WTC11 (cell line): ENCODE measurements around the gene RPRD1B. TPM values are rescaled to one million over a fixed set of nuclear protein-coding genes. Genes with fewer than 3 reads are reported as not detected.

ENCODE experiments used
- ATAC-seq: fragments of 200-7000 bp; cut with Tn5 transposase; 2 replicates; pipeline ENCODE4 v1.10.0; 2021; ENCODE audit warnings: mild to moderate bottlenecking, moderate library complexity
- CTCF ChIA-PET: fragments of 300-600 bp; sonication (Branson Sonifier 250); formaldehyde crosslinking; loops from one replicate; lab custom pipeline; 2021; ENCODE audit warnings: antibody characterized with exemption; lab: Charles Lee
- POLR2A ChIA-PET: fragments of 350-600 bp; sonication (Branson Sonifier 250); formaldehyde crosslinking; loops from one replicate; lab custom pipeline; 2021; ENCODE audit warnings: antibody characterized with exemption; lab: Charles Lee
- DNase-seq: peaks from one replicate; pipeline ENCODE4 v3.0.0; 2021; ENCODE audit warnings: low spot score
- H3K27ac Mint-ChIP-seq: 2 replicates; pipeline ENCODE4 v1.8.0; 2021; ENCODE audit warnings: mixed read lengths
- H3K27me3 Mint-ChIP-seq: 2 replicates; pipeline ENCODE4 v1.8.0; 2021; ENCODE audit warnings: low read depth, mild to moderate bottlenecking, moderate library complexity, mixed read lengths
- H3K36me3 Mint-ChIP-seq: 2 replicates; pipeline ENCODE4 v1.8.0; 2021; ENCODE audit warnings: mixed read lengths
- H3K4me1 Mint-ChIP-seq: 2 replicates; pipeline ENCODE4 v1.8.0; 2022; ENCODE audit warnings: mixed read lengths
- H3K4me3 Mint-ChIP-seq: 2 replicates; pipeline ENCODE4 v1.8.0; 2021; ENCODE audit warnings: mild to moderate bottlenecking, moderate library complexity, mixed read lengths
- H3K9me3 Mint-ChIP-seq: 2 replicates; pipeline ENCODE4 v1.8.0; 2021; ENCODE audit warnings: mixed read lengths
- CREM ChIP-seq: sonication (generic); formaldehyde crosslinking; IDR thresholded peaks from 2 replicates; pipeline ENCODE4 v1.8.1; 2022; ENCODE audit warnings: mild to moderate bottlenecking, missing genetic modification reagents, moderate library complexity
- CTCF ChIP-seq: fragments of 200-600 bp; IDR thresholded peaks from 2 replicates; pipeline ENCODE4 v1.8.0; 2022; ENCODE audit warnings: antibody characterized with exemption
- E2F4 ChIP-seq: sonication (generic); formaldehyde crosslinking; IDR thresholded peaks from 2 replicates; pipeline ENCODE4 v1.8.1; 2022; ENCODE audit warnings: low read depth, mild to moderate bottlenecking, moderate library complexity, missing genetic modification reagents, borderline replicate concordance
- ELF4 ChIP-seq: sonication (generic); formaldehyde crosslinking; IDR thresholded peaks from 2 replicates; pipeline ENCODE4 v1.8.1; 2022; ENCODE audit warnings: low read depth, mild to moderate bottlenecking, moderate library complexity, missing genetic modification reagents
- ETV6 ChIP-seq: sonication (generic); formaldehyde crosslinking; IDR thresholded peaks from 2 replicates; pipeline ENCODE4 v1.8.1; 2022; ENCODE audit warnings: mild to moderate bottlenecking, missing genetic modification reagents
- FOXJ3 ChIP-seq: sonication (generic); formaldehyde crosslinking; IDR thresholded peaks from 2 replicates; pipeline ENCODE4 v1.9.0; 2021; ENCODE audit warnings: missing genetic modification reagents, mild to moderate bottlenecking, borderline replicate concordance
- FOXP4 ChIP-seq: sonication (generic); formaldehyde crosslinking; IDR thresholded peaks from 2 replicates; pipeline ENCODE4 v1.8.0; 2022; ENCODE audit warnings: mild to moderate bottlenecking, missing genetic modification reagents
- GABPB1 ChIP-seq: sonication (generic); formaldehyde crosslinking; IDR thresholded peaks from 2 replicates; pipeline ENCODE4 v1.8.1; 2023; ENCODE audit warnings: mild to moderate bottlenecking, missing genetic modification reagents
- GRHL2 ChIP-seq: fragments of 250-450 bp; sonication (Bioruptor Pico); IDR thresholded peaks from 2 replicates; pipeline ENCODE4 v1.8.0; 2022; ENCODE audit warnings: mild to moderate bottlenecking, moderate library complexity; ENCODE audit not compliant: insufficient replicate concordance, severe bottlenecking
- MLX ChIP-seq: sonication (generic); formaldehyde crosslinking; IDR thresholded peaks from 2 replicates; pipeline ENCODE4 v1.8.1; 2023; ENCODE audit warnings: mild to moderate bottlenecking, missing genetic modification reagents, moderate library complexity
- NFE2L1 ChIP-seq: sonication (generic); formaldehyde crosslinking; IDR thresholded peaks from 2 replicates; pipeline ENCODE4 v1.8.1; 2023; ENCODE audit warnings: missing genetic modification reagents
- NR3C1 ChIP-seq: sonication (generic); formaldehyde crosslinking; conservative IDR thresholded peaks from 2 replicates; pipeline ENCODE4 v1.8.1; 2023; ENCODE audit warnings: low read depth, mild to moderate bottlenecking, missing genetic modification reagents
- PRDM15 ChIP-seq: sonication (generic); formaldehyde crosslinking; IDR thresholded peaks from 2 replicates; pipeline ENCODE4 v1.8.0; 2022; ENCODE audit warnings: missing genetic modification reagents
- SMAD3 ChIP-seq: sonication (generic); formaldehyde crosslinking; IDR thresholded peaks from 2 replicates; pipeline ENCODE4 v1.8.0; 2022; ENCODE audit warnings: missing genetic modification reagents, mild to moderate bottlenecking, borderline replicate concordance
- TEAD1 ChIP-seq: sonication (generic); formaldehyde crosslinking; IDR thresholded peaks from 2 replicates; pipeline ENCODE4 v1.8.0; 2022; ENCODE audit warnings: mild to moderate bottlenecking, missing genetic modification reagents
- ZNF263 ChIP-seq: sonication (generic); formaldehyde crosslinking; IDR thresholded peaks from 2 replicates; pipeline ENCODE4 v1.8.1; 2022; ENCODE audit warnings: low read depth, mild to moderate bottlenecking, moderate library complexity, missing genetic modification reagents
- ZNF416 ChIP-seq: fragments of 250-450 bp; sonication (Bioruptor Pico); IDR thresholded peaks from 2 replicates; pipeline ENCODE4 v1.9.0; 2021; ENCODE audit warnings: mild to moderate bottlenecking, inconsistent platforms
- ZNF512 ChIP-seq: sonication (generic); formaldehyde crosslinking; IDR thresholded peaks from 2 replicates; pipeline ENCODE4 v1.8.1; 2022; ENCODE audit warnings: missing genetic modification reagents, borderline replicate concordance
- total RNA-seq: library from RNA; stranded (reverse); gene quantifications from 3 replicates; pipeline ENCODE4 v1.2.3, GENCODE V29; 2021

Gene RPRD1B
- total RNA-seq, 1 experiment from 2014 or later: 21.4 TPM

- no peak overlapping the region for H3K27ac Mint-ChIP-seq
- no peak overlapping the region for H3K4me3 Mint-ChIP-seq
- TF ChIP-seq GABPB1 (CRISPR knock-in tag) (no peak), ZNF263 (CRISPR knock-in tag) (no peak)
- DNase-seq (no peak), ATAC-seq (no peak)
- H3K9me3 Mint-ChIP-seq: no peaks in the 10 kb centered on the region
- peaks cover 41% of the 10 kb centered on the region for H3K36me3 Mint-ChIP-seq
- CTCF ChIA-PET: interaction anchor here (0.6 to 1.4 kb wide), 3 partner anchors 12 to 247 kb away, joined by 3 to 14 read pairs (median 3); no protein-coding TSS in a partner anchor
- POLR2A ChIA-PET: interaction anchor here (1.5 kb wide), 1 partner anchor 11 kb away, joined by 6 read pairs; the partner anchor contains the start of genes RPRD1B and TTI1
- H3K27me3 Mint-ChIP-seq: no peaks in the 10 kb centered on the region
- peaks cover 19% of the 10 kb centered on the region for H3K4me1 Mint-ChIP-seq
Observed at GRCh38 chr20:38044685-38045084, 11.1 kb downstream of the RPRD1B start.

GRCh38 chr20:38046572-38046971, 13.0 kb downstream of the RPRD1B start:
- no peak for TF ChIP-seq SMAD3 (CRISPR knock-in tag)
- TF ChIP-seq NR3C1 (CRISPR knock-in tag): no peak
- Mint-ChIP-seq H3K27me3 (no peaks in the 10 kb centered on the region), H3K4me1 (peaks cover 26% of the 10 kb centered on the region), H3K27ac (peak overlapping the region; percentile 75; the same call in 1 of the 2 replicates), H3K36me3 (peaks cover 36% of the 10 kb centered on the region), H3K9me3 (no peaks in the 10 kb centered on the region), H3K4me3 (no peak overlapping the region)
- ChIA-PET CTCF (interaction anchor here (0.5 to 1.8 kb wide), 5 partner anchors 11 to 482 kb away, joined by 3 to 14 read pairs (median 5); partner anchors contain the start of gene TTI1), POLR2A (no interaction called here)
- DNase-seq (peak; percentile 20), ATAC-seq (peak; percentile 86)

- TF ChIP-seq ZNF512 (CRISPR knock-in tag): no peak
- TF ChIP-seq CREM: no peak
- no peak for TF ChIP-seq FOXJ3 (CRISPR knock-in tag)
- TF ChIP-seq FOXP4 (CRISPR knock-in tag): no peak
- TF ChIP-seq ZNF416: no peak
- no peak for TF ChIP-seq MLX
- no peak for TF ChIP-seq GRHL2 (CRISPR knock-in tag)
- no peak for TF ChIP-seq ELF4 (CRISPR knock-in tag)
- TF ChIP-seq ETV6 (CRISPR knock-in tag): no peak
- no peak for TF ChIP-seq NFE2L1 (CRISPR knock-in tag)
- peaks cover 24% of the 10 kb centered on the region for H3K4me1 Mint-ChIP-seq
- no peak overlapping the region for H3K4me3 Mint-ChIP-seq
- H3K27me3 Mint-ChIP-seq: no peaks in the 10 kb centered on the region
- H3K27ac Mint-ChIP-seq: peak overlapping the region; percentile 3; the same call in 1 of the 2 replicates
- DNase-seq (no peak), ATAC-seq (no peak)
- no peaks in the 10 kb centered on the region for H3K9me3 Mint-ChIP-seq
- peaks cover 15% of the 10 kb centered on the region for H3K36me3 Mint-ChIP-seq
- ChIA-PET POLR2A (no interaction called here), CTCF (interaction anchor here (0.6 to 2.7 kb wide), 2 partner anchors 8 to 57 kb away, joined by 3 to 12 read pairs; no protein-coding TSS in a partner anchor)
Observed at GRCh38 chr20:38049800-38050199, 16.3 kb downstream of the RPRD1B start.

- H3K36me3 Mint-ChIP-seq: peaks cover 15% of the 10 kb centered on the region
- peaks cover 21% of the 10 kb centered on the region for H3K4me1 Mint-ChIP-seq
- no peaks in the 10 kb centered on the region for H3K9me3 Mint-ChIP-seq
- ChIA-PET POLR2A (no interaction called here), CTCF (interaction anchor here (1.3 kb wide), 1 partner anchor 58 kb away, joined by 4 read pairs; no protein-coding TSS in a partner anchor)
- H3K27ac Mint-ChIP-seq: no peak overlapping the region
- no peak for ATAC-seq
- no peak for DNase-seq
- no peak overlapping the region for H3K4me3 Mint-ChIP-seq
- H3K27me3 Mint-ChIP-seq: no peaks in the 10 kb centered on the region
- no peak for TF ChIP-seq PRDM15 (CRISPR knock-in tag)
- TF ChIP-seq CTCF: no peak
- no peak for TF ChIP-seq E2F4 (CRISPR knock-in tag)
- no peak for TF ChIP-seq TEAD1 (CRISPR knock-in tag)
Observed at GRCh38 chr20:38050686-38051085, 17.1 kb downstream of the RPRD1B start.
